IMR-90 (cell line): ENCODE data around the gene NUDT12. TPM values are rescaled to one million over a fixed set of nuclear protein-coding genes. Genes with fewer than 3 reads are reported as not detected.

Source experiments
- ATAC-seq: fragments of 200-7000 bp; cut with Tn5 transposase; 2 replicates; pipeline ENCODE4 v1.9.1; 2020; ENCODE audit warnings: low read depth, mild to moderate bottlenecking, moderate library complexity
- BruUV-seq: library from RNA; stranded (reverse); fragments of 400-500 nt; replicated peaks from 2 replicates; lab custom pipeline; 2021; lab: Mats Ljungman, UMichigan
- CTCF ChIA-PET: fragments of 300-600 bp; formaldehyde crosslinking; extraction: SDS; loops from one replicate; lab custom pipeline; 2021; ENCODE audit warnings: antibody characterized with exemption; lab: Yijun Ruan, JAX
- POLR2A ChIA-PET: fragments of 300-600 bp; sonication (Branson Sonifier 250); formaldehyde crosslinking; loops from one replicate; lab custom pipeline; 2022; ENCODE audit warnings: antibody characterized with exemption; ENCODE audit not compliant: unreplicated experiment; lab: Charles Lee
- DNase-seq: peaks from one replicate; pipeline ENCODE4 v3.0.0; 2013
- H2AFZ ChIP-seq: replicated peaks from 2 replicates; pipeline ENCODE3; 2013; ENCODE audit warnings: low read length, mild to moderate bottlenecking; ENCODE audit not compliant: poor library complexity
- H2AK5ac ChIP-seq: 2 replicates; pipeline ENCODE4 v1.6.1; 2013; ENCODE audit warnings: low read depth, low read length, inconsistent platforms
- H2AK9ac ChIP-seq: replicated peaks from 2 replicates; pipeline ENCODE3; 2013; ENCODE audit warnings: mild to moderate bottlenecking, low read depth, low read length, moderate library complexity; ENCODE audit not compliant: poor library complexity
- H2BK120ac ChIP-seq: 2 replicates; pipeline ENCODE4 v1.6.1; 2013; ENCODE audit warnings: low read depth, low read length, inconsistent platforms
- H2BK15ac ChIP-seq: 3 replicates; pipeline ENCODE4 v1.6.1; 2013; ENCODE audit warnings: low read depth, low read length, inconsistent platforms
- H2BK20ac ChIP-seq: 2 replicates; pipeline ENCODE4 v1.6.1; 2013; ENCODE audit warnings: low read depth, mild to moderate bottlenecking, inconsistent platforms, low read length, moderate library complexity
- H2BK5ac ChIP-seq: 2 replicates; pipeline ENCODE4 v1.6.1; 2013; ENCODE audit warnings: mild to moderate bottlenecking, low read depth, low read length, inconsistent platforms; ENCODE audit not compliant: poor library complexity, severe bottlenecking
- H3K14ac ChIP-seq: replicated peaks from 2 replicates; pipeline ENCODE4 v1.6.1; 2013; ENCODE audit warnings: low read depth, low read length, inconsistent platforms
- H3K18ac ChIP-seq: 2 replicates; pipeline ENCODE4 v1.6.1; 2013; ENCODE audit warnings: low read depth, low read length, control low read depth
- H3K23ac ChIP-seq: 2 replicates; pipeline ENCODE4 v1.6.1; 2013; ENCODE audit warnings: low read depth, low read length, inconsistent platforms
- H3K27ac ChIP-seq: 2 replicates; pipeline ENCODE4 v1.5.1; 2013; ENCODE audit warnings: mild to moderate bottlenecking, control low read depth, low read length; ENCODE audit not compliant: insufficient read depth
- H3K27me3 ChIP-seq: 2 replicates; pipeline ENCODE4 v1.6.1; 2013; ENCODE audit warnings: low read length; ENCODE audit not compliant: control insufficient read depth, insufficient read depth
- H3K36me3 ChIP-seq: 2 replicates; pipeline ENCODE4 v1.6.1; 2013; ENCODE audit warnings: low read length, mixed read lengths; ENCODE audit not compliant: control insufficient read depth, insufficient read depth
- H3K4ac ChIP-seq: 2 replicates; pipeline ENCODE4 v1.6.1; 2013; ENCODE audit warnings: low read depth, low read length, inconsistent platforms
- H3K4me1 ChIP-seq: 2 replicates; pipeline ENCODE4 v1.6.1; 2013; ENCODE audit warnings: low read length, mixed read lengths; ENCODE audit not compliant: control insufficient read depth, insufficient read depth
- H3K4me2 ChIP-seq: 2 replicates; pipeline ENCODE4 v1.6.1; 2013; ENCODE audit warnings: low read depth, mild to moderate bottlenecking, control low read depth, low read length, moderate library complexity
- H3K4me3 ChIP-seq: 2 replicates; pipeline ENCODE4 v1.5.1; 2013; ENCODE audit warnings: low read depth, mild to moderate bottlenecking, control low read depth, low read length, moderate library complexity; ENCODE audit not compliant: insufficient read depth
- H3K56ac ChIP-seq: 2 replicates; pipeline ENCODE4 v1.6.1; 2013; ENCODE audit warnings: low read length, inconsistent platforms; ENCODE audit not compliant: insufficient read depth; ENCODE audit errors: extremely low read depth
- H3K79me1 ChIP-seq, 2 experiments: 2 replicates each; pipeline ENCODE4 v1.6.1; 2013; ENCODE audit warnings: low read length in 2 of 2, inconsistent platforms in 1 of 2, low read depth in 1 of 2
- H3K9ac ChIP-seq: 2 replicates; pipeline ENCODE4 v1.6.1; 2013; ENCODE audit warnings: low read depth, low read length, control low read depth
- H3K9me1 ChIP-seq: 2 replicates; pipeline ENCODE4 v1.6.1; 2013; ENCODE audit warnings: low read length, inconsistent platforms; ENCODE audit not compliant: insufficient read depth
- H3K9me3 ChIP-seq: 2 replicates; pipeline ENCODE4 v1.6.1; 2013; ENCODE audit warnings: low read length; ENCODE audit not compliant: control insufficient read depth, insufficient read depth
- H4K20me1 ChIP-seq: 2 replicates; pipeline ENCODE4 v1.6.1; 2013; ENCODE audit warnings: low read length, inconsistent platforms; ENCODE audit not compliant: insufficient read depth
- H4K5ac ChIP-seq: 2 replicates; pipeline ENCODE4 v1.6.1; 2013; ENCODE audit warnings: mild to moderate bottlenecking, low read depth, low read length, control low read depth
- H4K8ac ChIP-seq, 2 experiments: 2 replicates each; pipeline ENCODE4 v1.6.1; 2013; ENCODE audit warnings: low read depth in 2 of 2, low read length in 2 of 2, control low read depth in 1 of 2, inconsistent platforms in 1 of 2
- H4K91ac ChIP-seq: 2 replicates; pipeline ENCODE4 v1.6.1; 2013; ENCODE audit warnings: low read depth, low read length, inconsistent platforms; ENCODE audit not compliant: insufficient read depth
- CHD1 ChIP-seq: IDR thresholded peaks from 2 replicates; pipeline ENCODE4 v1.6.1; 2012; ENCODE audit warnings: low read depth, low read length, improper control_type of control experiment
- ELK1 ChIP-seq: fragments of 150-350 bp; IDR thresholded peaks from 2 replicates; pipeline ENCODE4 v1.6.1; 2016; ENCODE audit warnings: low read depth, mild to moderate bottlenecking, low read length, moderate library complexity, borderline replicate concordance
- MAZ ChIP-seq: IDR thresholded peaks from 2 replicates; pipeline ENCODE4 v1.6.1; 2012; ENCODE audit warnings: low read depth, mild to moderate bottlenecking, low read length, improper control_type of control experiment, moderate library complexity, borderline replicate concordance
- MXI1 ChIP-seq: IDR thresholded peaks from 2 replicates; pipeline ENCODE4 v1.6.1; 2012; ENCODE audit warnings: low read depth, mild to moderate bottlenecking, low read length, moderate library complexity, borderline replicate concordance
- RCOR1 ChIP-seq: IDR thresholded peaks from 2 replicates; pipeline ENCODE4 v1.6.1; 2012; ENCODE audit warnings: mild to moderate bottlenecking, low read length, improper control_type of control experiment; ENCODE audit not compliant: insufficient replicate concordance
- SMC3 ChIP-seq: fragments of 150-350 bp; IDR thresholded peaks from 2 replicates; pipeline ENCODE4 v1.6.1; 2016; ENCODE audit warnings: low read depth, mild to moderate bottlenecking, antibody characterized with exemption, low read length, moderate library complexity
- WGBS, 2 experiments: methylation state at CpG; one replicate each; pipeline versions ENCODE4 v1.1.5 to v1.1.7; 2013; ENCODE audit warnings: missing lambda C conversion rate in 2 of 2; ENCODE audit not compliant: insufficient read length in 1 of 2; ENCODE audit errors: extremely low coverage in 2 of 2; 5-methylcytosine and 5-hydroxymethylcytosine counted together
- dilution Hi-C: fragments of 300-500 bp; cut with HindIII; formaldehyde crosslinking; loops from one replicate; pipeline ENCODE4 v1.14.3; 2018; ENCODE audit warnings: low sequenced_read_pairs; ENCODE audit not compliant: unreplicated experiment
- in situ Hi-C: fragments of 300-500 bp; cut with MboI; formaldehyde crosslinking; loops from 3 replicates; pipeline ENCODE4 v1.14.3; 2019; ENCODE audit warnings: low sequenced_read_pairs, inconsistent platforms, mixed read lengths
- intact Hi-C: fragments of 100-400 bp; cut with micrococcal nuclease; formaldehyde crosslinking; loops from 2 replicates; pipeline ENCODE4 v1.10.0; 2022
- polyA plus RNA-seq, 3 experiments: library from polyadenylated mRNA; depleted of rRNA; stranded (reverse); fragments of >200 nt; gene quantifications; 2 replicates each; pipeline ENCODE4 v1.2.3, GENCODE V29; 2012; ENCODE audit warnings: low replicate concordance in 1 of 3
- total RNA-seq: library from RNA; depleted of rRNA; stranded (reverse); fragments of >200 nt; gene quantifications from 2 replicates; pipeline ENCODE4 v1.2.3, GENCODE V29; 2012

Gene NUDT12
- total and polyA plus RNA-seq, 2 of the 4 experiments (the other 2 are of a cell fraction), result 3.7 to 5.9 TPM

GRCh38 chr5:103522586-103522985 lies 40.0 kb downstream of the NUDT12 start:
- DNase-seq (no peak), ATAC-seq (no peak)
- 60% methylated on average over 1 of the region's 5 CpGs; no CpG with 5 or more reads in 1 of the 2 experiments for WGBS, 2 experiments
- Histone ChIP-seq H3K9ac (no peak overlapping the region), H3K4me1 (no peaks in the 10 kb centered on the region), H4K5ac (no peak overlapping the region), H3K9me3 (no peaks in the 10 kb centered on the region), H3K27me3 (peaks cover 2% of the 10 kb centered on the region; the same call in 1 of the 2 replicates), H3K18ac (no peak overlapping the region), H2AK5ac (no peak overlapping the region), H2BK15ac (no peak overlapping the region), H3K36me3 (no peaks in the 10 kb centered on the region), H2BK120ac (no peak overlapping the region), H3K27ac (no peak overlapping the region), H3K4ac (no peak overlapping the region), H4K20me1 (no peaks in the 10 kb centered on the region), H2AFZ (no peak overlapping the region), H3K56ac (no peak overlapping the region), H3K23ac (no peak overlapping the region), H3K14ac (no peak overlapping the region), H2AK9ac (no peak overlapping the region), H3K79me1 (no peaks in the 10 kb centered on the region), H2BK5ac (no peak overlapping the region), H4K91ac (no peak overlapping the region), H3K4me2 (no peak overlapping the region), H3K4me3 (no peak overlapping the region), H4K8ac (no peak overlapping the region), H2BK20ac (no peak overlapping the region), H3K9me1 (no peaks in the 10 kb centered on the region)
- TF ChIP-seq MAZ (no peak), MXI1 (no peak), ELK1 (no peak), RCOR1 (no peak), SMC3 (no peak), CHD1 (no peak)
- dilution Hi-C loops, result no loop called here
- BruUV-seq, result no TSS peak
- ChIA-PET POLR2A (no interaction called here), CTCF (no interaction called here)
- intact Hi-C loops, result no loop called here
- in situ Hi-C loops, result no loop called here
